WTC11 (cell line): ENCODE results near the gene ETS1.

ENCODE experiments used
- CREB1 ChIP-seq: sonication (generic); formaldehyde crosslinking; IDR thresholded peaks from 2 replicates; pipeline ENCODE4 v1.8.0; 2023; ENCODE audit warnings: mild to moderate bottlenecking, missing genetic modification reagents
- CREM ChIP-seq: sonication (generic); formaldehyde crosslinking; IDR thresholded peaks from 2 replicates; pipeline ENCODE4 v1.8.1; 2022; ENCODE audit warnings: mild to moderate bottlenecking, missing genetic modification reagents, moderate library complexity
- CTCF ChIP-seq: fragments of 200-600 bp; IDR thresholded peaks from 2 replicates; pipeline ENCODE4 v1.8.0; 2022; ENCODE audit warnings: antibody characterized with exemption
- NR1H2 ChIP-seq: sonication (generic); formaldehyde crosslinking; IDR thresholded peaks from 2 replicates; pipeline ENCODE4 v1.9.0; 2021; ENCODE audit warnings: mild to moderate bottlenecking, moderate library complexity, missing genetic modification reagents
- SOX15 ChIP-seq: fragments of 250-450 bp; sonication (Bioruptor Pico); IDR thresholded peaks from 2 replicates; pipeline ENCODE4 v1.9.0; 2021; ENCODE audit warnings: mild to moderate bottlenecking
- ZNF138 ChIP-seq: sonication (generic); formaldehyde crosslinking; conservative IDR thresholded peaks from 2 replicates; pipeline ENCODE4 v1.8.1; 2022; ENCODE audit warnings: mild to moderate bottlenecking, moderate library complexity, missing genetic modification reagents
- ZNF281 ChIP-seq: sonication (generic); formaldehyde crosslinking; IDR thresholded peaks from 2 replicates; pipeline ENCODE4 v1.8.0; 2023; ENCODE audit warnings: mild to moderate bottlenecking, missing genetic modification reagents
- ZNF416 ChIP-seq: fragments of 250-450 bp; sonication (Bioruptor Pico); IDR thresholded peaks from 2 replicates; pipeline ENCODE4 v1.9.0; 2021; ENCODE audit warnings: mild to moderate bottlenecking, inconsistent platforms
- ZNF512 ChIP-seq: sonication (generic); formaldehyde crosslinking; IDR thresholded peaks from 2 replicates; pipeline ENCODE4 v1.8.1; 2022; ENCODE audit warnings: missing genetic modification reagents, borderline replicate concordance
- ZNF671 ChIP-seq: fragments of 250-450 bp; sonication (Bioruptor Pico); IDR thresholded peaks from 2 replicates; pipeline ENCODE4 v1.8.0; 2021; ENCODE audit warnings: mild to moderate bottlenecking

GRCh38 chr11:128500493-128500892 lies 86.9 kb downstream of the ETS1 start:
- TF ChIP-seq ZNF281 (CRISPR knock-in tag) (no peak), ZNF512 (CRISPR knock-in tag) (no peak), CTCF (no peak), ZNF671 (no peak), CREB1 (CRISPR knock-in tag) (no peak), ZNF138 (CRISPR knock-in tag) (no peak), NR1H2 (CRISPR knock-in tag) (no peak), ZNF416 (CRISPR knock-in tag) (no peak), SOX15 (no peak), CREM (no peak)
